ENCODE measurements around the gene HGD.
"Not testable (repeated sequence)": the region's sequence is repeated elsewhere in the genome, so short reads cannot be mapped to it uniquely, and the experiment has no call there.

HGD gene

DNA sequence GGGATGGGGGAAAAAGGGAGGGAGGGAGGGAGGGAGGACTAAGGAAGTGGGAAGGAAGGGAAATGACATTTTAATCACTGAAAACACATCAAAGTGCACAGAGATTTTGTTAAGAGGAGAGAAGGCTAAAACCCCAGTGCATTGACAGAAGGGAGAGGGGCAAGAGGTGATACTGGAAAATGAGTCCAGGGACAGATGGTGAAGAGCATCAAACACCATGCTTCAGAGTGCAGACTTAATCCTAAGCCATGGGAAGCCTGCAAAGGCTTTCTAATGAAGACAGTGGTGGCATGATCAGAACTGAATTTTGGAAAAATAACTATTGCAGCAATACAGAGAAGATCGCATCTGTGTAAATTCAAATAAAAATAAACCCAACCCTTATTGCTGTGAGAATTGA, 41.8 kb downstream of the HGD start:
- no peak for DNase-seq (ENCODE audit: low read depth, low spot score)

DNA sequence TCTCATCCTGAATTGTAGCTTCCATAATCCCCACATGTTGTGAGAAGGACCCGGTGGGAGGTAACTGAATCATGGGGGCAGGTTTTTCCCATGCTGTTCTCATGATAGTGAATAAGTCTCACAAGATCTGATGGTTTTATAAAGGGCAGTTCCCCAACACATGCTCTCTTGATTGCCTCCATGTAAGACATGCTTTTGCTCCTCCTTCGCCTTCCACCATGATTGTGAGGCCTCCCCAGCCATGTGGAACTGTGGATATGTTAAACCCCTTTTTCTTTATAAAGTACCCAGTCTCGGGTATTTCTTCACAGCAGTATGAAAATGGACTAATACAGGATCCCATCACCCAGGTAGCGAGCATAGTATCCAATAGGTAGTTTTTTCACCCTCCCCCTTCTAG, 43.2 kb downstream of the HGD start:
- DNase-seq (ENCODE audit: low read depth, low spot score): not testable (repeated sequence)

DNA sequence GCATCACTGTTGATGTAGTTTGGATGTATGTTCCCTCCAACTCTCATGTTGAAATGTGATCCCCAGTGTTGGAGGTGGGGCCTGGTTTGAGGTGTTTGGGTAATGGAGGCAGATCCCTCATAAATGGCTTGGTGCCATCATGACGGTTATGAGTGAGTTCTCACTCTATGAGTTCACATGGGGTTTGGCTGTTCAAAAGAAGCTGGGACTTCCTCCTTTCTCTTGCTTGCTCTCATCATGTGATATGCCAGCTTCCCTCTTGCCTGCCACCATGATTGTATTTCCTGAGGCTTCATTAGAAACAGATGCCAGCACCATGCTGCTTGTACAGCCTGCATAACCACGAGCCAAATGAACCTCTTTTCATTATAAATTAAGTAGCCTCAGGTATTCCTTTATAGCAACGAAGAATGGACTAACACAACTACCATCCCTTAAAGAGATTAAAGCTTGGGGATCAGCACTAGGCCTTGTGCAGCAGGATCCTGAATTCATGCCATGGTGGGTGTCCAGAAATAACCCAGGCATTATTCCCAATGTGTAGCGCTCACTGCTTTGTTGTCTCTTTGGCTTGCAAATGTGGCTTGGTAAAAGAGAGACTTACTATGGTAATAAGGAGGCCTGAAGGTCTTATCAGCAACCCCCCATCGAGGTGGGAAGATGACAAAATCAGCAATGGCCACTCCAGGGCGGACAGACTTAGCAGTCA, 44.0 kb downstream of the HGD start:
- no peak for DNase-seq (ENCODE audit: low read depth, low spot score)

DNA sequence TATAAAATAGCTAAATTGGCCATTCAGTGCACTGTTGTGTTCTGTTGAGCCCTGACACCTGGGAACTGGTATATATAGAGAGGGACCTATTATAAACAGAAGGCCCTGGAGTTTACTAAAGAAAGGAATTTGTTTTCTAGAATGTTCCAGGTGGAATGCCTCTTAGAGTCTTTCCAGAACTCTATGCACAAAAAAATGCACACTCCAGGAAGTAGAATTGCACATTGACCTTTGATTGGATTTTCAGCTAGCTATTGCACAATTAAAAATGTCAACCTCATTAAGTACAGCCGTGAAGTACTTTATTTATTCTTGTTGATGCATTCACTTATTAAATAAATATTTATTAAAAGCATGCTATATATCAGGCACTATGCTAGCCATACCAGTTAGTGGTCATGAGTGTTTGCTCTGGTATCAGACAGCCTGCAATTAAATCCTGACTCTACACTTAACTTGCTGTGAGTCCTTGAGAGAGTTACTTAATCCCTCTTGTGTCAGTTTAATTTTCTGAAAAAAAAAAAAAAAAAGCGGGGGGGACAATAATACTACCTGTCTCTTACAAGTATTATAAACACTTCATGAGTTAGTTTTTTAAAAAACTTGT, 45.1 kb downstream of the HGD start:
- DNase-seq (ENCODE audit: low read depth, low spot score): no peak

DNA sequence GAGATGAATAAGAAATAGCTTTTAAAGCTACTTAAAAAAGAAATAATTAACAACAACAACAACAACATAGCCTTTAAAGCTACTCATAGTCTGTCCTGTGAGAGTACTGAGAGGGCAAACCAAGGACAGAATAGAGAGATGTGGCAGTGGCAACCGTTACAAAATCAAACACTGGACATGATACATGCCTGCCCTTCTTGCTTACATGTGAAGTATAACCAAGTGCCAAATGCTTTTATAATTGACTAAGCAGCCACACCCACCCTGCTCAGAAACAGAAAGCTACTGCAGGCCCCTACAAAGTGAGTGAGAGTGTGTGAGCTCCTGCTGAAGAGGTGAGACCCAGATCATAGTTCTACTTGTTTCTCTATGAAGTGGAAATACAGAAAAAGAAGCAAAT, 47.5 kb downstream of the HGD start:
- no peak for DNase-seq (ENCODE audit: low read depth, low spot score)

DNA sequence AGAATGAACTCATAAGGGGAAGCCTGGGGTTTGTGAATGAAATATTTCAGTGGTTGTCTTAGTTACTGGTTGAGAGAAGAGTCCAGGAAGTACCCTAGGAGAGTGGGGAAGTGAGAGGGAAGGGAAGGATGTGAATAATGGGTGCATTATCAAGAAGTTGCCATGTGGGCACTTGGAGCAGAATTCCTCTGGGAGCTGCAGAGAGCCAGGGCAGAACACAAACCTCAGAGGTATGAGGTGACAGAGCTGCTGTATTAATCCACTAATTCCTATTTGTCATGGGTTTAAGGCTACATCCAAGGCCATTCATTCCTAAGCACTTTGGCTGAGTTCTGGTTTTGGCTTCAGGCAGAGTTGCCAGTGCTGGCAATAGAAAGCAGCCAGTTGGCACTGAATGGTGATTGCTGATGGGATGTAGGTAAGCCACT, 56.9 kb downstream of the HGD start:
- DNase-seq (ENCODE audit: low read depth, low spot score): no peak

DNA sequence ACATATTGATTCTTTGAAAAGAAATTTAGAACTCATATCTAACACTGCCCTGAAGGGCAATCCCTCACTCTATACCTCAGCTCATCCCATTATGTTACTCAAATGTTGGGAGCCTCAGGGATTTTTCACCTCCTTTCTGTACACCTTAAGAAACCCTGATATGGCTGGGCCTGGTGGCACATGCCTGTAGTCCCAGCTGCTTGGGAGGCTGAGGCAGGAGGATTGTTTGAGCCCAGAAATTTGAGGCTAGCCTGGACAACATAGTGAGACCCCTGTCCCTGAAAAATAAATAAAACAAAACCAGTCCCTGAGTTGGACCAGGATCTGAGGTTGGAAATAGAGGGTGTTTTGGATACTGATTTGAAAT, 58.3 kb downstream of the HGD start:
- no peak for DNase-seq (ENCODE audit: low read depth, low spot score)

DNA sequence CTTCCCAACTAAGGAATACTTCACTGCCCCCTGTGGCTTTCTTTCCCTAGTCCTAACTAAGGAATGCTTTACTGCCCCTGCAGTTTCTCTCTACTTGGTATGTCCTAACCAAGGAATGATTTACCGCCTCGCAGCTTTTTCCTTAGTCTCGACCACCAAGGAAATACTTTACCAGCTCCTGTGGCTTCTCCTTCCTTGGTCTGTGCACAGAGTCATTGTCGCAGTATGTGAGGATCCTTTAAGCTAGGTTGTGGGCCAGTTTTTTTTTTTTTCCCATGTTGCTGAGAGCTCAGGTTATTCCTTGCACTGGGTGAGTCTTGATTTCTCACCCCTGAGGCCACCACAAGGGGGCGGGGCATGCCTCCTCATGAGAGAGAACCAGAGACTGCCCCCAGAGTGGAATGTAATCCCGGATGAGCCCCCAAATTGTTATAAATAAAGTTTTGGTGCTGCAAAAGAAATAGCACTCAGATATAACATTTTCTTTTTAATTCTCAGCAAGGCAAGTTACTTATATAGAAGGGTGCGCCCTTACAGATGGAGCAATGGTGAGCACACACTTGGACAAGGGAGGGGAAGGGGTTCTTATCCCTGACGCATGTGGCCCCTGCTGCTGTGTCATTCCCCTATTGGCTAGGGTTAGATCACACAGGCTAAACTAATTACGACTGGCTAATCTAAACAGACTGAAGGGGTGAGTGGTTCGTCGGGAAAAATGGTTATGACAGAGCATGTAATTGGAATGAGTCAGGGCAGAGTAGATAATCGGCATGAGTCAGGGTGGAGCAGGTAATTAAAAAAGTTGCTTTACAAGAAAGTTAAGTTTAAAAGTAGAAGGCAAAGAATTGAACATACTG, 58.9 kb downstream of the HGD start:
- DNase-seq (ENCODE audit: low read depth, low spot score): no peak

DNA sequence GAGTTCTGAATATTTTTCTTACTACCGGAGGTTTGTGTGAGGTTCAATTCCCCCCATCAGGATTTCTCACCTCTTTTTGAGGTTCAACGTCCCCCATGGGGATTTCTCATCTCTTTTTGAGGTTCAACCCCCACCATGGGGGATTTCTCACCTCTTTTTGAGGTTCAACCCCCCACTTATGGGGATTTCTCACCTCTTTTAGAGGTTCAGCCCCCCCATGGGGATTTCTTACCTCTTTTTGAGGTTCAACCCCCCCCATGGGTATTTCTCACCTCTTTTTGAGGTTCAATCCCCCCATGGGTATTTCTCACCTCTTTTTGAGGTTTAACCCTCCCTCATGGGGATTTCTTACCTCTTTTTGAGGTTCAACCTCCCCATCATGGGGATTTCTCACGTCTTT, 59.6 kb downstream of the HGD start:
- no peak for DNase-seq (ENCODE audit: low read depth, low spot score)

DNA sequence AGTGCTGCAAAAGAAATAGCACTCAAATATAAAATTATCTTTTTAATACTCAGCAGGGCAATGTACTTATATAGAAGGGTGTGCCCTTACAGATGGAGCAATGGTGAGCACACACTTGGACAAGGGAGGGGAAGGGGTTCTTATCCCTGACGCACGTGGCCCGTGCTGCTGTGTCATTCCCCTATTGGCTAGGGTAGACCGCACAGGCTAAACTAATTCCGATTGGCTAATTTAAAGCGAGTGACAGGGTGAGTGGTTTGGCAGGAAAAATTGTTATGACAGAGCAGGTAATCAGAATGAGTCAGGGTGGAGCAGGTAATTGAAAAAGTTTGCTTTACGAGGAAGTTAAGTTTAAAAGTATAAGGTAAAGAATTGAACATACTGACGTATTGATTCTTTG, 65.3 kb downstream of the HGD start:
- DNase-seq (ENCODE audit: low read depth, low spot score): not testable (repeated sequence)

DNA sequence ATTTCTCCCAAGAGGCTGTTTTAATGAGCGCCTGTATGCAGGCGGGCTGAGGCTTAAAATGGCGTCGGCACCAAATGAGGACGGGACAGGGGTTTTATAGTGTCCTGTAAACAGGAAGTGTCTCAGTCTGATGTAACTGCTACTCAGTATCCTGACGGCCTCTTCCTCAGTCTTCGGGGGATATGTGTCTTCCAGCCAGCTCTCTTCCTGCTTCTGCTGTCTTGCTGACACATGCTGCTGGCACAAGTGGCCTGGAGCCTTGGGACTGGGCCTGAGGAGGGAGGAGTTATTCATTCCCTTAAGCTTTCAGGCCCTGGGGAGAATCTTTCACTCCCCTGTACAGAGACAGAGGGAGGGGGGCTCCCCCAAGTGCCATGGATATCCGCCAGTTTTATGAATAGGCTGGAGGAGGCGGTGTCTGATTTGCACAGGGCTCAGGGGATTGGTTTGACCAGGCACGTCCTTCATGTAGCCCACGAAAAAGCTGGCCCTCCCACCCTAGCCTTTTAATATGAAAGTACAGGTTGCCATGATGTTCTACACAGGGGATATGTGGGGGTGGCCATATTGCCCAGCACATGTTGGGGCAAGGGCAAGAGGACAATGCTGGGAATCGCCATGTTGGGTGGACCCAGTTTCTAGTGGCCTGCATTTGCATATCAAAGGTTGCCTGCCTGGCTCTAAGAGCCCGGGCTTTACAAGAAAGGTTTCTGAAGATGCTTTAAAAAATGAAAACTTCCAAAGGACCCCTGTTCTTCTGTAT, 66.0 kb downstream of the HGD start:
- DNase-seq (ENCODE audit: low read depth, low spot score): no peak

DNA sequence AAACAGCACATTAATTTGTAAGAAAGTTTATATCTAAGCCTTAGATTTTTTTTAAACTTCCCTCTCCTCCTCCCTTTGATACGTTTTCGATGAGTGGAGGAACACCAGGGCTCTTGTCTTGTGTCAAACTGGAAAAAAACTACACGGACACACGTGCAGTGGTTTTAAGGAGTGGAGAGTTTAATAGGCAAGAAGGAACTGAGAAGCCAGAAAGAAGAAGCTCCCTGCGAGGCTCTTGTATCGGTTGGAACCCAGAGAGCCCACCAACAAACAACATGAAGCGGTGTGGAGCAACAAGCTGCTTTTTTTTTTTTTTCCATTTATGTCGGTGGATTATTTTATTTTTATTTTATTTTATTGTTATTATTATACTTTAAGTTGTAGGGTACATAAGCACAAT, 67.3 kb downstream of the HGD start:
- DNase-seq (ENCODE audit: low read depth, low spot score): no peak

DNA sequence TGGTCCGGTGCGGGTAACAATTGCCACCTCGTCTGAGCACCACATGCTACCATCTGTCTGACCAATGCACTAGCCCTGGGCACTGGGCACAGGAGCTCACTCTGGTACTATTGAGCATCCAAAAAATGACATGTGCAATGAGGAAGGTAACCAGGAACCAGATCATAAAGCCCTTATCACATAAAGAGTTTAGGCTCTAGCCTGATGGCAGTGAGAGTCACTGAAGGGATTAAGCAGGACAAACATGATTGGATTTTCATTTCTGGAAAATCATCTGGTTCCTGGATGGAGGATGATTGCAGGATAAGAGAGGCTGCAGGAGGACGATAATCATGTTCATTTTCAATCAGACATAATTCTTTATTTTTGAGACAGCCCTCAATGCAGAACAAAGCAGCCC, 73.5 kb downstream of the HGD start:
- DNase-seq (ENCODE audit: low read depth, low spot score): no peak

DNA sequence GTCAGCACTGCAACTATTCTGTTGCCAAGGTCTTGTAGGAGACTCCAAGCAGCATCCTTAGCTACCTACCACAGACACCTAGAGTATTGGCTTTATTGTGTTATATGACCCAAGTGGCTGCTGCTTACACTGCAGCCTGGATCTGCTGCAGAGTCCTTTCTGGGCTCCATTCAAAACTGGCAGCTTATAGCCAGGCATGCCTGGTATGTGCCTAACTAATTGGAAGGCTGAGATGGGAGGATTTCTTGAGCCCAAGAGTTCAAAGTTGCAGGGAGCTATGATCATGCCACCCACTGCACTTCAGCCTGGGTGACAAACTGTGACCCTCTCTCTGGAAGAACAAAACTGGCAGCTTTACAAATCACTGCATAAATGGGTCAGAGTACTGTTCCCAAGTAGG, 77.3 kb downstream of the HGD start:
- no peak for DNase-seq (ENCODE audit: low read depth, low spot score)

DNA sequence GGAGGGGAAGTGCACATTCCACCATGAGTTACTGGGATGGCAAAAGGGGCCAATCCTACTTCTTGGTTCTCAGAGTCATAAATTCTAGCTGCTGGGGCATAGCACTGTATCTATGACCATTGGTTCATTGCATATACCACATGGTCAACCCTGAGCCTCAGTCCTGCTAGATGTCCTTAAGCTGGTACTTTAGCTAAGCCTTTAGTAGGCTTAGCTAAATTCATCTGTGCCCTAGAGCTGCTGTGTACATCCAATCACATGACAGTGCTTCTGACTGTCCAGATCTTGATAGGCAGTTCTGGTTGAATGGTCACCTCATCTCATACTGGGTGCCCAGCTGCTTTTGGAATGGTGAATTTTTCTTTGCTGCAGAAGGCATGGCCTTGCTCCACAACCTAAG, 77.7 kb downstream of the HGD start:
- no peak for DNase-seq (ENCODE audit: low read depth, low spot score)

DNA sequence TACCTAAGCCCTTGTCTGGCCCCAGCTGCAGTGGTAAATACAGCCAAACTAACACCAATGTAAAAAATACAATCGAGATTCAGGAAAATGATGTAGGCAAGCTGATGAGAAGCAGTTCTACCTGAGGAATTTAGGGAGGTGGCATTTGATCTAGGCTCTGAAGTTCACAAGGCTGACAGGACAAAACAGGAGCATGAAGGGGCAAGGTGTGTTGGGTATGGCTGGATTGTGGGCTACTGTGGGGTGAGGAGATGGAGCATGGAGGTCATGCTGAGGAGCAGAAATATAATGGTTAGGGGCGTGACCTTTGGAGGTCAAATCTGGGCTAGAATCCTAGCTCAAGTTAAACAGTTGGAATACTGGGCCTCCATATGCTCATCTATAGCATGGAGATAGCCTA, 79.4 kb downstream of the HGD start:
- DNase-seq (ENCODE audit: low read depth, low spot score): no peak

DNA sequence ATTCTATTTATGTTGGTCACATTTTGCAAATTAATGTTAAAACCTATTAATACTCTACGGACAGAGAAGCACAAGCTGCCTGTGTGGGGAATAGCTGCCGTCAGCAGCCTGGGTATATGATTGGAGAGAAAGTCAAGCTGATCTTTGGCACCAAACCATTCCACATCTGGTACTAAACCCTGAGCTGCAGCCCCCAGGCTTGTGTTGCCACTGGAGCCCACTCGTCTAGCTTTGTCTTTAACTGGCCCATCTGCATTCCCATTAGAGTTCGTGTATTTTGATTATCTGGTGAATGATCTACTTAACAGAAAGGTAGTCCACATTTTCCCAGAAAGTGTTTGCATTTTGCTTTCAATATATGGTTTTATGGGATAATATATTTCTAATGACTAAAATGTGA, 80.5 kb downstream of the HGD start:
- no peak for DNase-seq (ENCODE audit: low read depth, low spot score)

DNA sequence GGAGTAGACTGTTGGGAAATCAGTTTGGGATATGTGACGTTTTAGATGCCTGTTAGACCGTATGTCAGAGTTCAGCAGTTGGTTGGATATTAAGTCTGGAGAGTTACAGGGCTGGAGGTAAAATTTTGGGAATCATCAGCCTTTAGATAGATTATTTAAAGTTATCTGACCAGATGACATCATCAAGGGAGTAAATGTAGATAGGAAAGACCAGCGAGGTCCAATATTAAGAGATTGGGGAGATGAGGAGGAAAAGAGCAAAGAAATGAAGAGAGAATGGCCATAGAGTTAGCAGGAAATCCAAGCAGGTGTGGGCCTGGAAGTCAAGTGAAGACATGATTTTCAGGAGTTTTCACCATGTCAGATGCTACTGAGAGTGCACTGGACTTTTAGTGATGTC, 82.8 kb downstream of the HGD start:
- DNase-seq (ENCODE audit: low read depth, low spot score): no peak

DNA sequence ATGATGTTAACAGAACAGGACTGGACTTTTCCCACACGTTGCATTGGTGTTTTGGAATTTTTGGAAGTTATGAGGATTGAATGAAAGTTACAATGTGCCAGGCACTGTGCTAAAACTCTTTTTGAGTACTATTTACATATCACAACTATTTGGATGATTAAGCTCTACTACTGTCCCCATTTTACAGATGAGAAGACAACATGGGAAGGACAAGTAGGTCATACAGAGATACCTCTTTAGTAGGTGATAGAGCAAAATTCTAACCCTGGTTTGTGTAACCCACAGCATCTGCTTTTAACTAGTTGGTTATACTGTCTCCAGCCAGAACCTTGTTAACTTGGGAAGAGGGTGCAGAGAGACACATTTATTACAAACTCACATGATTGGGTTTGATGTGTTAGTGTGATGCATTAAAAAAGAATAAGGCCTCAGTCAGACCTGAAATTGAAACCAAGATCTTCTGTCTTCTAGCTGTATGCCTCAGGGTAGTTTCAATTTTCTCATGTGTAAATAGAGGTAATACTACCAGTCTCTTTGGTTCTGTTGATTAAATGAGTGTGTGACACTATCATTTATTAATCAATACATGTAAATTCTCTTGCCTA, 84.5 kb downstream of the HGD start:
- DNase-seq (ENCODE audit: low read depth, low spot score): no peak

DNA sequence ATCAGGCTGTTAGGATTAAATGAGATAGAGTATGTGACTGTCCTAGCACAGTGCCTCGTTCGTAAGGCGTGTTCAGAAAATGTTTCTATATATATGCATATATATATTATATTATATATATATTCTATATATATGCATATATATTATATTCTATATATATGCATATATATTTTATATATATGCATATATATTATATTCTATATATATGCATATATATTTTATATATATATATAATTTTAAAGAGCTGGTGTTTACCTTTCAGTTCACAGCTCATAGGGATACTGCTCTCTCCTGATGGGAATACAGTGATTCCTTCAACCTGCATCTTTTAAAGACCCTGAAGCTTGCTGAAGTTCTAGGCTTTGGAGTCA, 85.2 kb downstream of the HGD start:
- no peak for DNase-seq (ENCODE audit: low read depth, low spot score)

DNA sequence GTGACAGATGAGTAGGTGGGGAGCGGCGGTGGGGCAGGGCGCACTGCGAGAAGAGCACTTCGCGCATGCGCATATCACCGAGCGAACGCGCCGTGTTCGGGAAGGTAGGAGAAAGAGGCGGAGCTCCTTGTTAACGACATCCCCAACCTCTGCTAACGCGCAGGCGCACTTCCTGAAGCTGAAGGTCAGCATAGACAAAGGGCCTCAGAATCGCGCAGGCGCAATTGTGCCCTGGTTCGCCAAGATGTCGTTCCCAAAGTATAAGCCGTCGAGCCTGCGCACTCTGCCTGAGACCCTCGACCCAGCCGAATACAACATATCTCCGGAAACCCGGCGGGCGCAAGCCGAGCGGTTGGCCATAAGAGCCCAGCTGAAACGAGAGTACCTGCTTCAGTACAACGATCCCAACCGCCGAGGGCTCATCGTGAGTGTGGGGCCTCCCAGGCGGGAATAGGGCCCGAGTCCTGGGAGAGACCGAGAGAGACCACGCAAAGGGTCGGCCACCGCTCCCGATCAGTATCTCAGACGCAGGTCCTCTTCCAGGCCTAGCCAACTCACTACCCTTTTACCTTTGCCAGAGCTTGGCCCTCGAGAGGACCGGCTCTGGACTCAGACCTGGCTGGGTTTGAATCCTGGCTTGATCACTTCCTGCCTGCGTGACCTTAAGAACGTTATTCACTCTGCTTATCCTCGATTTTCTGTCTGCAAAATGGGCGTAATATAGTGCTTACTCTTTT, 85.8 kb downstream of the HGD start, which contains the start of gene NDUFB4:
Gene NDUFB4, plus strand, starts transcription at position 221 of the 737 bp plus-strand sequence. Its CDS starts 24 bp downstream, at position 245.
- peak; percentile 97 for DNase-seq (ENCODE audit: low read depth, low spot score)

Data from iPS DF 19.7 (cell line).